MCF 10A (cell line): ENCODE results near the gene C6orf52. TPM values are rescaled to one million over a fixed set of nuclear protein-coding genes. Genes with fewer than 3 reads are reported as not detected.

Experiments
- BruUV-seq: library from RNA; stranded (reverse); fragments of 400-500 nt; replicated peaks from 2 replicates; lab custom pipeline; 2021; lab: Mats Ljungman, UMichigan
- CTCF ChIA-PET: fragments of 300-600 bp; sonication (Branson Sonifier 250); formaldehyde crosslinking; extraction: SDS; loops from one replicate; lab custom pipeline; 2021; ENCODE audit warnings: antibody characterized with exemption, inconsistent platforms; lab: Yijun Ruan, JAX
- POLR2A ChIA-PET: fragments of 300-600, 350-650 bp; sonication (Branson Sonifier 250); formaldehyde crosslinking; extraction: SDS; loops from one replicate; lab custom pipeline; 2020; ENCODE audit warnings: antibody characterized with exemption, inconsistent platforms; lab: Yijun Ruan, JAX
- DNase-seq: peaks from one replicate; pipeline ENCODE4 v3.0.0-alpha.2; 2018; ENCODE audit not compliant: unreplicated experiment
- H3K27ac Mint-ChIP-seq: one replicate; pipeline ENCODE4 v1.8.0; 2022; ENCODE audit warnings: mild to moderate bottlenecking, low read depth, mixed read lengths; ENCODE audit not compliant: unreplicated experiment
- H3K27me3 Mint-ChIP-seq: one replicate; pipeline ENCODE4 v1.8.0; 2022; ENCODE audit warnings: mixed read lengths; ENCODE audit not compliant: insufficient read depth, unreplicated experiment
- H3K36me3 Mint-ChIP-seq: one replicate; pipeline ENCODE4 v1.8.0; 2022; ENCODE audit warnings: mild to moderate bottlenecking, moderate library complexity, mixed read lengths; ENCODE audit not compliant: insufficient read depth, unreplicated experiment
- H3K4me1 Mint-ChIP-seq: one replicate; pipeline ENCODE4 v1.8.0; 2022; ENCODE audit warnings: mixed read lengths; ENCODE audit not compliant: insufficient read depth, unreplicated experiment
- H3K4me3 Mint-ChIP-seq: one replicate; pipeline ENCODE4 v1.8.0; 2022; ENCODE audit warnings: mild to moderate bottlenecking, moderate library complexity, mixed read lengths; ENCODE audit not compliant: unreplicated experiment
- H3K9me3 Mint-ChIP-seq: one replicate; pipeline ENCODE4 v1.8.0; 2022; ENCODE audit warnings: mixed read lengths; ENCODE audit not compliant: unreplicated experiment
- intact Hi-C: fragments of 100-400 bp; cut with micrococcal nuclease; formaldehyde crosslinking; loops from 2 replicates; pipeline ENCODE4 v1.14.1; 2022
- total RNA-seq: library from RNA; stranded (reverse); gene quantifications from 2 replicates; pipeline ENCODE4 v1.2.3, GENCODE V29; 2022
- TF ChIP-seq, protein P1 (sequence below): fragments of 200-600 bp; IDR thresholded peaks from one replicate; pipeline ENCODE4 v1.8.0; 2022; ENCODE audit warnings: antibody characterized with exemption, mild to moderate bottlenecking; ENCODE audit not compliant: unreplicated experiment

Gene C6orf52
- total RNA-seq, 1 experiment from 2014 or later = 5.0 TPM

GRCh38 chr6:10640412-10640811 is 54.0 kb downstream of the C6orf52 start:
- H3K36me3 Mint-ChIP-seq = no peaks in the 10 kb centered on the region
- TF ChIP-seq, protein P1, sequence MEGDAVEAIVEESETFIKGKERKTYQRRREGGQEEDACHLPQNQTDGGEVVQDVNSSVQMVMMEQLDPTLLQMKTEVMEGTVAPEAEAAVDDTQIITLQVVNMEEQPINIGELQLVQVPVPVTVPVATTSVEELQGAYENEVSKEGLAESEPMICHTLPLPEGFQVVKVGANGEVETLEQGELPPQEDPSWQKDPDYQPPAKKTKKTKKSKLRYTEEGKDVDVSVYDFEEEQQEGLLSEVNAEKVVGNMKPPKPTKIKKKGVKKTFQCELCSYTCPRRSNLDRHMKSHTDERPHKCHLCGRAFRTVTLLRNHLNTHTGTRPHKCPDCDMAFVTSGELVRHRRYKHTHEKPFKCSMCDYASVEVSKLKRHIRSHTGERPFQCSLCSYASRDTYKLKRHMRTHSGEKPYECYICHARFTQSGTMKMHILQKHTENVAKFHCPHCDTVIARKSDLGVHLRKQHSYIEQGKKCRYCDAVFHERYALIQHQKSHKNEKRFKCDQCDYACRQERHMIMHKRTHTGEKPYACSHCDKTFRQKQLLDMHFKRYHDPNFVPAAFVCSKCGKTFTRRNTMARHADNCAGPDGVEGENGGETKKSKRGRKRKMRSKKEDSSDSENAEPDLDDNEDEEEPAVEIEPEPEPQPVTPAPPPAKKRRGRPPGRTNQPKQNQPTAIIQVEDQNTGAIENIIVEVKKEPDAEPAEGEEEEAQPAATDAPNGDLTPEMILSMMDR = no peak
- no peaks in the 10 kb centered on the region for H3K27me3 Mint-ChIP-seq
- CTCF ChIA-PET = no interaction called here
- no peak for DNase-seq
- POLR2A ChIA-PET = no interaction called here
- H3K9me3 Mint-ChIP-seq = peaks cover 7% of the 10 kb centered on the region
- intact Hi-C loops = no loop called here
- H3K4me1 Mint-ChIP-seq = no peaks in the 10 kb centered on the region
- no peak overlapping the region for H3K27ac Mint-ChIP-seq
- H3K4me3 Mint-ChIP-seq = no peak overlapping the region
- BruUV-seq = no TSS peak

GRCh38 chr6:10633216-10633615 is 61.2 kb downstream of the C6orf52 start:
- TF ChIP-seq, protein P1 = no peak
- Mint-ChIP-seq H3K36me3 (peaks cover 5% of the 10 kb centered on the region), H3K9me3 (no peaks in the 10 kb centered on the region), H3K4me1 (peaks cover 9% of the 10 kb centered on the region), H3K27me3 (no peaks in the 10 kb centered on the region), H3K4me3 (no peak overlapping the region), H3K27ac (peak overlapping the region; percentile 68)
- peak; percentile 86 for DNase-seq
- POLR2A ChIA-PET = interaction anchor here (0.6 kb wide), 1 partner anchor 18 kb away, joined by 3 read pairs; no protein-coding TSS in a partner anchor
- CTCF ChIA-PET = interaction anchor here (0.6 kb wide), 1 partner anchor 48 kb away, joined by 3 read pairs; no protein-coding TSS in a partner anchor
- intact Hi-C loops = no loop called here
- no TSS peak for BruUV-seq

DNA sequence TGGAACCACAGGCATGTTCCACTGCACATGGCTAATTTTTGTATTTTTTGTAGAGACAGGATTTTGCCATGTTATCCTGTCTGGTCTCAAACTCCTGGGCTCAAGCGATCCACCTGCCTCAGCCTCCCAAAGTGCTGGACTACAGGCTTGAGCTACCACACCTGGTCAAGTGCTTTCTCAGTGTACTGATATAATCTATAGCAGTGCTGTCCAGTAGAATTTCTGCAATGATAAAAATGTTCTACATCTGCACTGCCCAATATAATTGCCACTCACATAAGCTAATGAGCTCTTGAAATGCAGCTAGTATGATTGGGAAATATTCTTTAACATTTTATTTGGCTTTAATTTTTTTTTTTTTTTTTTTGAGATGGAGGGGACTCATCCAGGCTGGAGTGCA is 64.2 kb downstream of the C6orf52 start:
- peaks cover 9% of the 10 kb centered on the region for H3K4me1 Mint-ChIP-seq
- DNase-seq = no peak
- peaks cover 5% of the 10 kb centered on the region for H3K36me3 Mint-ChIP-seq
- no peak overlapping the region for H3K27ac Mint-ChIP-seq
- H3K9me3 Mint-ChIP-seq = no peaks in the 10 kb centered on the region
- H3K4me3 Mint-ChIP-seq = no peak overlapping the region
- intact Hi-C loops = no loop called here
- CTCF ChIA-PET = interaction anchor here (0.6 to 1.0 kb wide), 2 partner anchors 52 to 65 kb away, joined by 3 read pairs; partner anchors contain the start of genes C6orf52 and PAK1IP1
- POLR2A ChIA-PET = no interaction called here
- TF ChIP-seq, protein P1 = no peak
- no peaks in the 10 kb centered on the region for H3K27me3 Mint-ChIP-seq
- BruUV-seq = no TSS peak

GRCh38 chr6:10627800-10628199 is 66.6 kb downstream of the C6orf52 start:
- intact Hi-C loops = no loop called here
- Mint-ChIP-seq H3K27ac (no peak overlapping the region), H3K9me3 (no peaks in the 10 kb centered on the region), H3K36me3 (peaks cover 5% of the 10 kb centered on the region), H3K27me3 (no peaks in the 10 kb centered on the region), H3K4me3 (no peak overlapping the region), H3K4me1 (peaks cover under 1% of the 10 kb centered on the region)
- no TSS peak for BruUV-seq
- ChIA-PET CTCF (no interaction called here), POLR2A (no interaction called here)
- no peak for DNase-seq
- TF ChIP-seq, protein P1 = no peak
